Fibroblast of skin of back (primary cell): ENCODE measurements around the gene PHACTR3.

Experiments
- DNase-seq: peaks from one replicate; pipeline ENCODE4 v3.0.0-alpha.2; 2013

PHACTR3 gene

GRCh38 chr20:59622496-59622895 lies 18.2 kb downstream of the PHACTR3 start:
- DNase-seq: no peak

GRCh38 chr20:59623133-59623532 lies 18.8 kb downstream of the PHACTR3 start:
- DNase-seq: no peak

GRCh38 chr20:59623583-59623982 lies 19.2 kb downstream of the PHACTR3 start:
- DNase-seq: no peak

- no peak for DNase-seq
Measured at GRCh38 chr20:59624401-59624800, 20.1 kb downstream of the PHACTR3 start.

DNA sequence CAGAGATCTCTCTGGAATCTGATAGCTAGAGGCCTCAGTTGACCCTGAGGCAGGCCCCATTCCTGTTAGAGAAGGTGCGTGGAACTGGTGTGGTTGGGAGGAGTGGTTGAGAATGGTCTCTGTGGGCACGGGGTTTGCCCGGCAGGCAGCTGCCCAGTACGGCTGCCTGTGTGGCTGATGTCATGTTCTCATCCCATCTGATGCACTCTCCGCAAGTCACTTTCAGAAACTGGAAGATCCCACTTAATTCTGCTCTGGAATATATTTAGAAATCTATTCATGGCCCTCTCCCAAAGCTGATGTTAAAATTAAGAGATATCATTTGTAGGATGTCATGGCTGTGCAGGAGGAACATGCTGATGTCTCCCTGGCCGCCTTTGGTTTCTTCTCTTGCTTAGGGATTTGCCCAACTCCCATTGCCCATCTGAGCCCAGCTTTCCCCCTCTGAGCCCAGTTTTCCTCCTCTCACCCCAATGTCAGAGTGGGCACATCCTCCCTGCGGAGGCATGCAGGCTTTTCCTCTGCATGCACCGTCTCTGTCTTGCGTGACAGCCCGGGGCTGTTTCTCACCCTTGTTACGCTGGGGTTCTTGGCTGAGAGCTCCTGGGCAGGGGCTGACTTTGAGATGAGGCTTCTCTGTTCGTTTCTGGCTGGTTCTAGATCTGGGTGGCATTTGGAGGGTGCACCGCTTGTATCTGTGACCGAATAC lies 21.0 kb downstream of the PHACTR3 start:
- no peak for DNase-seq

- DNase-seq: no peak
Measured at GRCh38 chr20:59627298-59627697, 23.0 kb downstream of the PHACTR3 start.

DNA sequence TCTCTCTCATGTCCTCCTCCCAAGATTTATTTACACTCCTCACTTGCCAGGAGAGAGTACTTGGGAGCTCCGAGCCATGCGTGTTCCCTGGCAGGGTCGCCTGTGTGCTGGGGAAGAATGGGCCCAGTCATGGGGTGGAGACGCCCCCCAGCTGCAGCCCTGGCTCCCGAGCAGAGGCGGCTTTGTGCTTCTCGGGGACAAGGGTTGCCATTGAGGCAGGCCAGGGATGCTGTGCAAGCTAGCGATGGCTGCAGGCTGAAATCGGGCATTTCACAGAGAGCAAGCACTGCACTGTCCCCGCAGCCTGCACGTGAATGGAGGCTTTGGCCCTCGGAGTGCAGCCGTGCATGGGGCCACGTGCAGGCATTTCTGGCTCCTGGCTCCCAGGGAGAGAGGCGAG lies 23.8 kb downstream of the PHACTR3 start:
- DNase-seq: no peak

DNA sequence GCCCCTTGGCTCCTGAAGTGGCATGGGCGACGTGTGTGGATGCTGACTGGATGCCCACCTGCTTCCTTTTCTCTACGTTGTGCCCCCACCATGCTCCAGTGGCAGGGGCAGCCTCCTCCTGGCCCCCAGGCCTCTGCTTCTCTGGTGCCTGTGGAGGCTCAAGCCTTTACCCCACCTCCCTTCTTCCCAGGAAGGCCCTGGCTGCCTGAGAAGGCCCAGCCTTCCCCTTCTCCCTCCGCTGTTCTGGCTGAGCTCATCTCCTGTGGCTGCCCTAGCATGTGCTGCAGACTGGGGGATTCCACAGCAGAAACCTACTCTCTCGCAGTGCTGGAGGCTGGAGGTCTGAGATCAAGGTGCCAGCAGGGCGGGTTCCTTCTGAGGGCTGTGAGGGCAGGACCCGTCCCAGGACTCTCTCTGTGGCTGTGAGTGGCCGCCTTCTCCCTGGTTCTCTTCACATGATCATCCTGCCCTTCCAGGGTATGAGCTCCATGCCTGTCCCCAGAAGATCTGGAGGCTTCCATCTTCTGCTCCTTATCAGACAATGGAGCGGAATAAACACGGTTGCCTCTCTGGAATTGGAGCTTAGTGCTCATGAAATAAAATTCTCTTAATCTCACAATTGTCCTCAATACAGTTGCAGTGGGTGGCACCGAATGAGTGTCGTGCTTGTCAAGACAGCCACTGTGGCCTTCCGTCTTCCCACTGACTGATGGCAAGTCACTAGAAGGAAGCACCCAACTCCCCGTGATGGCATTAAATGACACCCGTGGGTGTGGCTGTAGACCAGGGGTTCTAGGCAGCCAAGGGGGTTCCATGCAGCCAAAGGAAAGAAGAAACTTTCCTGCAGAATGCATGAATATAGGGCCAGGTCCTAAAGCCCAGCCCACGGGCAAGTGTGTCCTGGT lies 25.1 kb downstream of the PHACTR3 start:
- DNase-seq: no peak

GRCh38 chr20:59630526-59630925 lies 26.2 kb downstream of the PHACTR3 start:
- DNase-seq: no peak

DNA sequence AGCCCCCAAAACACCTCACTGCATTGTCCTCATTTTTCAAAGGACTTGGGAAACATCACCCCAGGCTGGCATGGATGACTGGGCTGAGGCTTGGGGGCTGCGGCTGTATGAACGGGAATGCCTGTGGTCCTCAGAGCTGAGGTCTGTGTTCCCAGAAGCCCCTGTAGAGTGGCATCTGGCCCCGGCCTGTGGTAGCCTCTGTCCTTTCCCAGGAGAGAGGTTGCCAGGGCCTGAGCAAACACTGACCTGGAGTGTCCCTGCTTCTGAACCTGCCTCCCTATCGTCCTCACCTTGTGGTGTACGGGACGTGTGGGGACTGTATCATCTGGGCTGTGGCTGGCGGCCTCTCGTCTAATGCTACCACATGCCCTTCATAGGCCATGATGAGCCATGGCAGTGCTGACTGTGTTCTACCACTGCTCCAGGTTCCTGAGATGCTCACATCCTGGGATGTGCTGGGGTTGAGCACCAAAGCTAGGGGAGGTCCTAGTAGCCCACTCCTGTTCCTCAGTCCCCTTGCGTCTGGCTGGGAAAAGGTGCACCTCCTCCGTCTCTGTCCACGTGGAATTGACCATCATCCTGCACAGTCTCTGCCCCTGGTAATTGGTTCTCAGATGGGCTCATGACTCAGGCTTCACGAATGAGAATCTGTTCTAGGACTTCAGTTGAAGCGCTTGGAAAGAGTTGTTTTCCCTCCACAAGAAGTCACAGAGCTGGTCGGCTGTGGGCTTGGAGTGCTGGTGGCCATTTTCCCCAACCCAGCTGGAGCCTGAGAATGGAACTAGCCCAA lies 27.6 kb downstream of the PHACTR3 start:
- DNase-seq: no peak

- DNase-seq: no peak
Measured at GRCh38 chr20:59632541-59633113, 28.3 kb downstream of the PHACTR3 start.

DNA sequence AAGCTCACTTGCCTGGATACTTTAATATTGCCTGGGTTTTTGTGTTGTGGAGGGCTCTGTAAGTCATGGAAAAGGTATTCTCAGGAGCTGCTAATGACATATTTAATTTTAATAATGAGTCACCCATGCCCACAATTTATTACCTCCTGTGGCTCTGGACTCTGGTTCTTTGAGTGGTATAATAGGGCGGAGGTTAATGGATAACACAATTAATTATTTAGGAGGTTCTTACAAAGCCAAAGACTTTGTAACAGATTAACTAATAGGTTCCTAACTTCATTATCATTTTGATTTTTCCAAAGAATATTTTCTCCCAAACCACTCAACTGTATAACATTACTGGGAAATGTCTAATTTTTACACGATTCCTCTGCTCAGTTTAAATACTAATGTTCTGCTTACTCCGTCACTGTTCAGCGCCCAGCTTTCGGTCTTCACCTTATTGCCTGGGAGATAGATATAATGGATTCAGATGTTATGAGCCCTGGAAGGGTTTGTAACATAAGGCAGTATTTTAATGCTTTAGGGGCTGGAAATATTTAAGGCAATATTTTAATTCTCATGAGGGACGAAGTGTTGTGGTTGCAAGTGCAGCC lies 29.4 kb downstream of the PHACTR3 start:
- DNase-seq: no peak

DNA sequence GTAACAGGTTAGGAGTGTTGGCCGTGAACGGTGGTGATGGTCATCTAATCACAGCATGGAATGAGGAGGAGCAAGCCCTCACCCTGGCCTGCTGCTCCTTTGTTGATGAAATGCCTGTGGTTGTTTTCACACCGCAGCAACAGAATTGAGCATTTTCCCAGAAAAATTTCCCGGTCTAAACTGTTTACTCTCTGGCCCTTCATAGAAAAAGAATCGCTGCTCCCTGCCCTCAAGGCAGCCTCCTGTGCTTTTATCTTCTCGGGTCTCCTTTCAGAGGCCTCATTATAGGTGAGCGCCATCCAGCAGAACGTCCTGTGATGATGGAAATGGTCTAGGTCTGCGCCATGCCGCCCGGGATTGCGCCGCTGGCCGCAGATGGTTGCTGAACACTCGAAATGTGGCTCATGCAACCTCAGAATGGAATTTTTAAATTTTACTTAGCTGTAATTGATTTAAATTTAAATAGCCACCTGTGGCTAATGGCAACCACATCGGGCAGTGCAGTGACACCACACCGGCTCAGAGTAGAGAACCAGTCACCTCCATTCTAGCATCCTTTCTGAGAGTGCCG lies 30.2 kb downstream of the PHACTR3 start:
- no peak for DNase-seq

DNA sequence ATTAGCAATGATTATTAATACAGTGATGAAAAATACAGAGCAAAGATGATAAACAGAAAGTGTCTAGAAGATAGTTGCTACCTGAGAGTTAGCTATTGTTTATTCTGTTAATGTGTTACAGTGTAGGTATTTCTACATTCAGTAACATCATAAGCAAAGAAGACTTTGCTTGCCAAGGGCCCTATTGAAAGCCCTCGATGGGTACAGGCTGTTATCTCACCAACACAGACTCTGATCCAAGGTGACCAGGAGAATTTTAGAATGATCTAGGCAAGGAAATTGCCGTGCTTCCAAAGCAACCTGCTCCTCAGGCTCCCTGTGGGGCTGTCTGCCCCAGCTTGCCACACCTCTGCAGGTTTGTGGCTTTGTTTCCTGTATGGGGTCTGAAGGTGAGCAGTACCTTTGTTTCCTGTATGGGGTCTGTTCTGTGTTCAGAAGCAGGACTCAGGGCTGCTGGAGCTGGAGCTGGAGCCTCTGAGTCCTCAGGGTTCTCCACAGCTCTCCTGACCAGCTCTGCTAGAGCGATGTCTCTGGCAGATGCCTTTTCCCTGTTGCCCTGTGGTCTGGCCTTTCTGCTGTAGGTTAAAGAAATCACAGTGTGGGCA lies 32.5 kb downstream of the PHACTR3 start:
- no peak for DNase-seq

DNA sequence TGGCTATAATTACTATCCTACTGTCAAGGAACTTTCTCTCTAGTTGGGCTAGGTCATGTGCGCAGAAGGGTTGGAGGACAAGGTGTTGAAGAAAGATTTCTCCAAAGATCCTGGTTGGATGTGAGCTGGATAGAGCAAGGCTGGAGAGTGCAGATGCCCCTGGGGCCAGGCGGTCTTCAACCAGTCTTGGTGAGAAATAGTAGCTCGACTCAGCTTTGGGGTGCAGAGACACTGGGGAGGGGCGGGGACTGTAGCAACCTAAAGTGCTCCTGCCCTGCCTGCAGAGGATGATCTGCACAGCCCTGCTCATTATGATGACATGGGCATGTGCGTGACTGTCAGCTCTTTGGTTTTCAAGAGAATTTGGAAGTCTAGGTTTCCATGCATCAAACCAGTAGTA lies 35.9 kb downstream of the PHACTR3 start:
- no peak for DNase-seq

DNA sequence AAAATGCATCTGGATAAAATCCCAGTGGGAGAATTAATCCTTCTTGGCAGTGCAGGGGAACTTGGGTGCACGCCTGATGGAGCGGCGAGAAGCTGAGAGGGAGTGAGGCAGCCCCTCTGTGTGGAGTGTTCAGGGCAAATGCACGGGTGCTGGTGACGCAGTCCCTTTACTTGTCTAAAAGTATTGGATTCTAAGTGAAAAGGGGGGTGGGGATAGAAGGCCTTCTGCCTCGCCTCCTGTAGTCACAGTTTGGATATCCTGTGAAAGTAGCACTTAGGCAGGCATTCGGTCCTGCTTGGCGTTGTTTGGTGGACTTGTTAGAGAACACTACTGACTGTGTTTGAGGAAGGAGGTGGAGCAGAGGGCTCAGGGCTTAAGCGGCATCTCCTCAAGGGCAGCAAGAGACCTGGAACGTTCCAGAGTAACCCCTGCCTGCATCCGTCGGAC lies 39.3 kb downstream of the PHACTR3 start:
- DNase-seq: no peak

DNA sequence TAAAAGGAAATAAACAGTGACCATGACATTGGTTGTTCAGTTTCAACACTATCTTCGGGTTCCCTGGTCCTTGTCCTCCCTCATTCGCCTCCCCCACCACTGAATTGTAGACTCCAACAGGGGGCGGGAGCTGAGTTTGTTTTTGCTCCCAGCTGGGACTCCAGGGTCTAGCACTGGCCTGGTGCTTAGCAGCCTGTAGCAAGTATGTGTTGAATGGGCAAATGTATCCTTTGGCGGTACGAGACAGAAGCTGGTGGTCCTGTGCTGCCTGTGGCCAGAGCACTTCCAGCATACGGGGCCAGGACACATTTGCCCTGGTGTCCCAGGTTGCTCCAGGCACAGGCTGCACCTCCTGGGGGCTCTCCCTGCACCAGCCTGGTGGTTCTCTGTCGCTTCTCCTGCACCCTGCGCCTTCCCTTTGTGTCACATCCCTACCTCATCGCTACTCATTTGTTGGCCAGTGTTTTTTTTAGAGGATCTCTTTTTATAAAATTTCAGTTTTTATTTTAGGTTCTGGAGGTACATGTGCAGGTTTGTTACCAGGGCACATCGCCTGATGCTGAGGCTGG lies 40.1 kb downstream of the PHACTR3 start:
- no peak for DNase-seq

- DNase-seq: no peak
Measured at GRCh38 chr20:59645271-59645670, 40.9 kb downstream of the PHACTR3 start.

GRCh38 chr20:59645761-59646171 lies 41.4 kb downstream of the PHACTR3 start:
- DNase-seq: no peak

GRCh38 chr20:59646487-59646886 lies 42.1 kb downstream of the PHACTR3 start:
- no peak for DNase-seq

- DNase-seq: no peak
Measured at GRCh38 chr20:59647271-59647670, 42.9 kb downstream of the PHACTR3 start.
